Activated CD4-positive, alpha-beta memory T cell treated with anti-CD3 and anti-CD28 coated beads for 36 hours (primary cell): Measurements from ENCODE around the gene PUS1. TPM values are rescaled to one million over a fixed set of nuclear protein-coding genes. Genes with fewer than 3 reads are reported as not detected.
"Not testable (repeated sequence)": the region's sequence is repeated elsewhere in the genome, so short reads cannot be mapped to it uniquely, and the experiment has no call there.

Experiments
- CTCF ChIA-PET: fragments of 350-600 bp; sonication (Branson Sonifier 250); formaldehyde crosslinking; loops from one replicate; lab custom pipeline; 2021; ENCODE audit warnings: antibody characterized with exemption, inconsistent platforms; lab: Charles Lee
- POLR2A ChIA-PET: fragments of 350-600 bp; sonication (Branson Sonifier 250); formaldehyde crosslinking; loops from one replicate; lab custom pipeline; 2021; ENCODE audit warnings: antibody characterized with exemption; lab: Charles Lee
- DNase-seq: peaks from one replicate; pipeline ENCODE4 v3.0.0-alpha.2; 2020
- H3K27ac Mint-ChIP-seq: one replicate; pipeline ENCODE4 v1.8.0; 2021; ENCODE audit warnings: mixed read lengths
- H3K27me3 Mint-ChIP-seq: one replicate; pipeline ENCODE4 v1.8.0; 2021; ENCODE audit warnings: mixed read lengths
- H3K36me3 Mint-ChIP-seq: one replicate; pipeline ENCODE4 v1.8.0; 2021; ENCODE audit warnings: mixed read lengths
- H3K4me1 Mint-ChIP-seq: one replicate; pipeline ENCODE4 v1.8.0; 2021; ENCODE audit warnings: low read depth, mixed read lengths
- H3K4me3 Mint-ChIP-seq: one replicate; pipeline ENCODE4 v1.8.0; 2021; ENCODE audit warnings: mild to moderate bottlenecking, mixed read lengths
- H3K9me3 Mint-ChIP-seq: one replicate; pipeline ENCODE4 v1.8.0; 2021; ENCODE audit warnings: mixed read lengths
- intact Hi-C: fragments of 100-400 bp; cut with micrococcal nuclease; formaldehyde crosslinking; loops from one replicate; pipeline ENCODE4 v1.15.1; 2023
- total RNA-seq, 2 experiments: library from RNA; stranded (reverse); gene quantifications; one replicate each; pipeline ENCODE4 v1.2.3, GENCODE V29; 2021

PUS1 gene
- 10 to 100 TPM; 48.6 to 53.9 TPM for total RNA-seq

DNA sequence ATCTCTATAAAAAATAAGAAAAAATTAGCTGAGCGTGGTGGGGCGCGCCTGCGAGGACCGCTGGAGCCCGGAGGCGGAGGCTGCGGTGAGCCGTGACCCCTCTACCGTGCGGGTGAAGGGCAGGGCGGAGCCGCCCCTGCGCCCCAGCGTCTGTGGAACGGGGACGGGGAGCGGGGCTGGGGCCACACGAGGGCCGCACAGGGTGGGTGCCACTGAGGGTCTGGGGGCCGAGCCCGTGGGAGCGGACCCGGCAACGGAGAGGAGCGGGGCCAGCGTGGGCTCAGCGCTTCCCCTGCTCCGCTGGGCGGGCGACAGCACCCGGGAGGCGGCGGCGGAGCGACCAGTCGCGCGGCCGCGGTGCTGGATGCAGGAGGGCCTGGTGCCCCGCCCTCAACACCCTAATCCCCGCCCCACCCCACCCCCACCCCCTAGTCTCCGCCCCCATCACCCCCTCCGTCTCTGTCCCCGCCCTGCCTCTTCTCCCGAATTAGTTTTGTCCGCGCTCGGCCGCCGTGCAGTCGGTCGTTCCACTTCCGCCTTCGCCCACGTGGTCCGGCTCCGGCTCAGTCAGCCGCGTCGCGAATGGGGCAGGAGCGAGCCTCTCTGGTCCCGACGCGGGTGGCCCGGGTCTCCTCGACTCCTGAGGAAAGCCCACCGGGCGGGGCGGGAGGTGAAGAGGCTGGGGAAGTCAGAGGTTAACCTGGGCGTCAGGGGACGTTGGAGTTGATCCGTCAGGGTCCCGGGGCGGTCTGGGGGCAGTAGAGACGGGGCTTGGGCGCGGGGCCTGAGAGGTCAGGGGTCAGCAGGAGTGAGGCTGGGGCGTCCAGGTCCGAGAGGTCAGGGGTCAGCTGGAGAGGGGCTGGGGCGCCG, at the start of gene PUS1:
PUS1 (plus strand) TSS at position 566 of the 870 bp plus-strand sequence. CDS start 447 bp downstream, outside the sequence.
- Mint-ChIP-seq H3K27me3 (no peaks in the 10 kb centered on the region), H3K4me3 (peak within 1 kb of the TSS; percentile 97), H3K4me1 (peaks cover 24% of the 10 kb centered on the region), H3K27ac (peak within 1 kb of the TSS; percentile 88), H3K36me3 (peaks cover 26% of the 10 kb centered on the region), H3K9me3 (no peaks in the 10 kb centered on the region)
- ChIA-PET POLR2A (interaction anchor here (0.9 to 2.1 kb wide), 5 partner anchors 12 to 24 kb away, joined by 3 to 6 read pairs (median 4); partner anchors contain the start of gene EP400), CTCF (no interaction called here)
- intact Hi-C loops = loop anchor here (1.0 kb wide), 2 partner anchors 20 to 35 kb away; partner anchors contain the start of genes EP400 and ULK1
- peak; percentile 97 for DNase-seq

DNA sequence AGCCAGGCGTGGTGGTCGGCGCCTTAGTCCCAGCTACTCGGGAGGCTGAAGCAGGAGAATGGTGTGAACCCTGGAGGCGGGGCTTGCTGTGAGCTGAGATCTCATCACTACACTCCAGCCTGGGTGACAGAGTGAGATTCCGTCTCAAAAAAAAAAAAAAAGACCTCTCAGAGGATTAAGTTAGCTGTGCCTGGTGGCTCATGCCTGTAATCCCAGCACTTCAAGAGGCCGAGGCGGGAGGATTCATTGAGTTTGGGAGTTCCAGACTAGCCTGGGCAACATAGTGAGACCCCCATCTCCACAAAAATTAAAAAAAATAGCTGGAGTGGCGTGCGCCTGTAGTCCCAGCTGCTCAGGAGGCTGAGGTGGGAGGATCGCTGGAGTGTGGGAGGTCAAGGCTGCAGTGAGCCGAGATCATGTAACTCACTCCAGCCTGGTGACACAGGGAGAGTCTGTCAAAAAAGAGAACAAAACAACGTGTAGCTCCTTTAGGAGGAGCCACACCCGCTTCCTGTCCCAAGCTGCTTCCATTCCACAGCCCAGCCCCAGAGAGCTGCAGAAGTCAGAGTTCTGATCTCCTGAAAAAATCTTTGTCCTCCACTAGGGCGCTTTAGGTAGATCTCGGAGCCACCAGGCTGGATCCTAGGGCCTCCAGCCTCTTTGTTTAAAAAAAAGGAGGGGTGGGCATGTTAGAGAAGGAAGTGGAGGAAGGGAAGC, 46.1 kb upstream of the PUS1 start:
- Mint-ChIP-seq H3K27me3 (peaks cover 2% of the 10 kb centered on the region), H3K36me3 (no peaks in the 10 kb centered on the region), H3K4me1 (no peaks in the 10 kb centered on the region), H3K27ac (no peak overlapping the region), H3K9me3 (peaks cover 10% of the 10 kb centered on the region), H3K4me3 (no peak overlapping the region)
- ChIA-PET CTCF (interaction anchor here (0.6 kb wide), 1 partner anchor 194 kb away, joined by 3 read pairs; no protein-coding TSS in a partner anchor), POLR2A (no interaction called here)
- DNase-seq = no peak
- intact Hi-C loops = no loop called here

DNA sequence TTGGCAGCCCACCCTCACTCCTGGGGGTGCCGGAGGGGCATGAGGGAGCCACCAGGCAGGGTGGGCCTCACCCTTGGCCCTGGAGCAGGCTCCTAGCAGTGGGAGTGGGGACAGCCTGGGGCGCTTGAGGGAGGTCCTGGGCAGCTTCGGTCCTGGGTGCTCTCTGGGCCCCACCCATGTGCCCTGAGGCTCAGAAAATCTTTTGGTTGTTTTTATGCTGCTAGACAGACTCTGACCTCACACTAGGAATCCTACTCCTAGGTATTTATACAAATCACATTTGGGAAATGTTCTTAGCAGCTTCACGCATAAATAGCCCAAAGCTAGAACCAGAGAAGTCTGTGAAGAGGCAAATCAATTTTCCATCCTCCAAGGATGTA, 45.6 kb upstream of the PUS1 start:
- Mint-ChIP-seq H3K27me3 (peaks cover 2% of the 10 kb centered on the region), H3K4me1 (no peaks in the 10 kb centered on the region), H3K4me3 (no peak overlapping the region), H3K36me3 (no peaks in the 10 kb centered on the region), H3K9me3 (peaks cover 10% of the 10 kb centered on the region), H3K27ac (no peak overlapping the region)
- ChIA-PET POLR2A (no interaction called here), CTCF (no interaction called here)
- intact Hi-C loops = no loop called here
- DNase-seq = no peak

DNA sequence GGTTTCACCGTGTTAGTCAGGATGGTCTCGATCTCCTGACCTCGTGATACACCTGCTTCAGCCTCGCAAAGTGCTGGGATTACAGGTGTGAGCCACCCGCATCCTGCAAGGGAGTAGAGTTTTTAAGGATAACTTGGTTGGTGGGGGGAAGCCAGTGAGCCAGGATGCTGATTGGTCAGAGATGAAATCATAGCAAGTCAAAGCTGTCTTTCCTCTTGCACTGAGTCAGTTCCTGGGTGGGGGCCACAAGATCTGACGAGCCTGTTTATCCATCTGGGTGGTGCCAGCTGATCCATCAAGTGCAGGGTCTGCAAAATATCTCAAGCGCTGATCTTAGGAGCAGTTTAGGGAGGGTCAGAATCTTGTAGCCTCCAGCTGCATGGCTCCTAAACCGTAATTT, 44.0 kb upstream of the PUS1 start:
- CTCF ChIA-PET, H3K36me3 Mint-ChIP-seq, POLR2A ChIA-PET: not testable (repeated sequence)

DNA sequence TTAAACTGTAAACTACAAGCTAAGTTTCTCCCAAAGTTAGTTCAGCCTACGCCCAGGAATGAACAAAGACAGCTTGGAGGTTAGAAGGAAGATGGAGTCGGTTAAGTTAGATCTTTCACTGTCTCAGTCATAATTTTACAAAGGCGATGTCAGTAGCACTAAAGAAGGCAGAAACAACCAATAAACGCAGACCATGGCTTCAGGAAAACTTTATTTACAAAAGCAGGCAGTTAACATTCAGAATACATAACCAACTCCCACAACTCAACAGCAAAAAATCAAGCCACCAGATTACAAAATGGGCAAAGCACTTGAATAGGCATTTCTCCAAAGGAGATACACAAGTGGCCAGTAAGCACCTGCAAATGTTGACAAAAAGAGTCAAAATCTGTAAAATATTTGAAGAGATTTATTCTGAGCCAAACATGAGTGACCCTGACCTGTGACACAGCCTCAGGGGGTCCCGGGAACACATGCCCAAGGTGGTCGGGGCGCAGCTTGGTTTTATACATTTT, 43.5 kb upstream of the PUS1 start:
- intact Hi-C loops = no loop called here

More for the DNA sequence above, 44.0 kb upstream of the PUS1 start:
- DNase-seq, H3K9me3 Mint-ChIP-seq, intact Hi-C loops, H3K27me3 Mint-ChIP-seq, H3K4me3 Mint-ChIP-seq, H3K4me1 Mint-ChIP-seq, H3K27ac Mint-ChIP-seq: not testable (repeated sequence)

DNA sequence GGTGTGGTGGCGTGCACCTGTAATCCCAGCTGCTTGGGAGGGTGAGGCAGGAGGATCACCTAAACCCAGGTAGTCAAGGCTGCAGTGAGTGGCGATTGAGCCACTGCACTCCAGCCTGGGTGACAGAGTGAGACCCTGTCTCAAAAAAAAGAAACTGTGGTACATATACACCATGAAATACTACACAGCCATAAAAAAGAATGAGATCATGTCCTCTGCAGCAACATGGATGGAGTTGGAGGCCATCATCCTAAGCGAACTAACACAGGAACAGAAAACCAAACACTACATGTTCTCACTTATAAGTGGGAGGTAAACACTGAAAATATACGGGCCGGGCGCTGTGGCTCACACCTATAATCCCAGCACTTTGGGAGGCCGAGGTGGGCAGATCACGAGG, 37.4 kb upstream of the PUS1 start:
- H3K27ac Mint-ChIP-seq, DNase-seq, H3K36me3 Mint-ChIP-seq, H3K9me3 Mint-ChIP-seq, H3K4me1 Mint-ChIP-seq, H3K4me3 Mint-ChIP-seq, POLR2A ChIA-PET, H3K27me3 Mint-ChIP-seq, CTCF ChIA-PET: not testable (repeated sequence)
- intact Hi-C loops = loop anchor here (10.0 kb wide), 1 partner anchor 1017 kb away; the partner anchor contains the start of gene RAN

More for the DNA sequence above, 43.5 kb upstream of the PUS1 start:
- no peak for DNase-seq
- peaks cover 2% of the 10 kb centered on the region for H3K27me3 Mint-ChIP-seq
- ChIA-PET CTCF (no interaction called here), POLR2A (no interaction called here)
- no peak overlapping the region for H3K4me3 Mint-ChIP-seq
- no peaks in the 10 kb centered on the region for H3K4me1 Mint-ChIP-seq
- H3K27ac Mint-ChIP-seq = no peak overlapping the region
- peaks cover 10% of the 10 kb centered on the region for H3K9me3 Mint-ChIP-seq
- H3K36me3 Mint-ChIP-seq = no peaks in the 10 kb centered on the region

DNA sequence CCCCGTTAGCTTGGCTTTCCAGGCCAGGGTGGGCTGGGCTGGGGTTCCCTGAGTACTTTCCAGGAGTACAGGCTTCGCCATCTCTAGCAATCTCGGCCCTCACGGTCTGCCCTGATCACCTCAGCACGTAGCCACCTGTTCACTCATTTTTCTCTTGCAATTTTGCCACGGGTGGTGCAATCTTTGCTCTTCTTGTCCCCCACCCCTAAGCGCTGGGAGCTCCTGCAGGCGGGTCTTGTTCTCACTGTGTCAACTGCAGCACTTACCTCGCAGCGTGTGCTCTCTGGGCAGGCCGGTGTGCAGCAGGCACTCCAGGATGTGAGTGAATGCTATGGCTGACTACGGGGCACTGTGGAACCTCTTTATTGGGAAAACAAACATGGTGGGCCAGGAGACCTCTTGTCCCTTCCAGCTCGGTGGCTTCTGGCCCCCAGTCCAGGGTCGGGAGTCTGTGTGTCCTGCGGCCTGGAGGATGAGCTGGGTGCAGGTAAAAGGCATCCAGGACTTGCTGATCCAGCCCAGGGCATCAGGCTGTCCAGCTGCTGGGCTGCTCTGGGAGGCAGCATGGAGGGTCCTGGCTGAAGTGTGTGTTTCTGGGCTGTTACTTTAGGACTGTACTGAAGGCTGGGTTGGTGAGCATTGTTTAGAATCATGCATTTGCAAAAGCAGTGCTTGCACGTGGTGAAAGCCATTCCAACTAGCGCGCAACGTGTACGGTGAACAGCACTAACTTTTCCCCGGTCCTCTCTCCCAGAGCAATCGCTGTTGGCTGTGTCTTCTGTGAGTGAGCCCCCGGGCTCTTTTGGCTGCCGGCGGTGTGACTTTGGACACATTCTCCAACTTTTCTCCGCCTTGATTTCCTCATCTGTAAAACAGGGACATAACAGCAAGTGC, 36.1 kb upstream of the PUS1 start:
- Mint-ChIP-seq H3K27me3 (no peaks in the 10 kb centered on the region), H3K4me3 (no peak overlapping the region), H3K36me3 (no peaks in the 10 kb centered on the region), H3K9me3 (no peaks in the 10 kb centered on the region), H3K27ac (no peak overlapping the region), H3K4me1 (peaks cover 12% of the 10 kb centered on the region)
- intact Hi-C loops = loop anchor here (10.0 kb wide), 1 partner anchor 1018 kb away; the partner anchor contains the start of gene RAN
- POLR2A ChIA-PET = interaction anchor here (0.5 kb wide), 1 partner anchor 164 kb away, joined by 3 read pairs; no protein-coding TSS in a partner anchor
- DNase-seq = no peak
- CTCF ChIA-PET = no interaction called here

DNA sequence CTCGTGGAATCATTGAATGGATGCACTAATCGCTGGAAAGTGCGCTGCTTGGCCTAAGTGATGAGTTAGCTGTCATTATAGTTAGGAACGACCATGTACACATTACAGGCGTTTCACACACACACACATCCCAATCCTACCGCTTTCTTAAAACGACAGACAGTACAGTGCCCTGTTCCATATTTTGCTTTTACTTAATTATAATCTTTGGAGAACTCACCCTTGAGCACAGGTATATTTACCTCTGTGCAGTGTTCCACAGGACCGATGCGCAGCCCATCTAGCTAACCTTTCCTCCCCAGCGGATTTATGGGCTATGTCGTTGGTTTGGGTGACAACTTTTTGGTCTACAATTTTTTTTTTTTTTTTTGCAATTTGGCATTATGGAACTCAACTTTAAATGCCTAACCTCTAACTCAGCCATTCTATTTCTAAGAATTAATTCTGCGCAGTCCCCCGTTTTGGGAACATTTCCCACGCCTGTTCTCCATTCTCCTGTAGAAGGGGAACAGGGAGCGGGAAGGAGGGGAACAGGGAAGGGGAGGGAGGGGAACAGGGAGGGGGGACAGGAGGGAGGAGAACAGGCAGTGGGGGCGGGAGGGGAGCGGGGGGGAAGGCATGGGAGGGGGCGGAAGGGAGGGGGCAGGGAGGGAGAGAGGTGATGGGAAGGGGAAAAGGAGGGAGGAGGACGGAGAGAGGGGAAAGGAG, 35.3 kb upstream of the PUS1 start:
- peak overlapping the region; percentile 71 for H3K4me3 Mint-ChIP-seq
- CTCF ChIA-PET = no interaction called here
- POLR2A ChIA-PET = no interaction called here
- intact Hi-C loops = loop anchor here (1.0 to 10.0 kb wide), 2 partner anchors 36 to 1019 kb away; partner anchors contain the start of genes PUS1 and RAN
- no peaks in the 10 kb centered on the region for H3K9me3 Mint-ChIP-seq
- H3K27me3 Mint-ChIP-seq = no peaks in the 10 kb centered on the region
- peaks cover 12% of the 10 kb centered on the region for H3K4me1 Mint-ChIP-seq
- no peaks in the 10 kb centered on the region for H3K36me3 Mint-ChIP-seq
- H3K27ac Mint-ChIP-seq = no peak overlapping the region
- no peak for DNase-seq

DNA sequence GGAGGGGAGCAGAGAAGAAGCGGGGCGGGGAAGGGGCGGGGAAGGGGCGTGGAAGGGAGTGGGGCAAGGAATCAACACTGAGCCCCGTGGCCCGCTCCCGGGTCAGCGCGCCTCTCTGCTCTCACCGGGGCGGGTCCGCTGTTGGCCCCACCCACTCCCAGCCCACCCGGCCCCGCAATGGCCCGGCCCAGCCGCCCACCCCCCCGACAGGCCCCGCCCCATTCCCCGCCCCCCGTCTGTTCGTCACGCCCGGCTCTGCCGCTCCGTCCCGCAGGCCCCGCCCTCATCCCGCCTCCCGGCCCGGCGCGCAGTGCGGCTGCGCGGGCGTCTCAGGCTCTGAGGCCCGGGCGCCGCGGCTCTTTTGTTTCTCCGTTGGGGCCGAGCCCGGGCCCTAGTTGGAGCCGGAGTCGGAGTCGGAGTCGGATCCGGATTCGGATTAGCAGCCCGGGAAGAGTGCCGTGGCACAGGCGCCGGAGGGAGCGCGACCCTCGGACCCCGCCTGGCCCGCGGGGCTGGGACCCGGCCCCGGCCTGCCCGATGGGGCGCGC, 34.7 kb upstream of the PUS1 start, which contains the start of gene ULK1:
ULK1 (plus strand) TSS at position 310 of the 548 bp plus-strand sequence. CDS start 380 bp downstream, outside the sequence.
- H3K27me3 Mint-ChIP-seq = no peaks in the 10 kb centered on the region
- H3K9me3 Mint-ChIP-seq = no peaks in the 10 kb centered on the region
- peak; percentile 94 for DNase-seq
- H3K36me3 Mint-ChIP-seq = no peaks in the 10 kb centered on the region
- ChIA-PET CTCF (no interaction called here), POLR2A (no interaction called here)
- intact Hi-C loops = loop anchor here (1.0 to 10.0 kb wide), 2 partner anchors 35 to 1020 kb away; partner anchors contain the start of genes PUS1 and RAN
- peaks cover 12% of the 10 kb centered on the region for H3K4me1 Mint-ChIP-seq
- H3K4me3 Mint-ChIP-seq = peak within 1 kb of the TSS; percentile 79
- peak within 1 kb of the TSS; percentile 54 for H3K27ac Mint-ChIP-seq

DNA sequence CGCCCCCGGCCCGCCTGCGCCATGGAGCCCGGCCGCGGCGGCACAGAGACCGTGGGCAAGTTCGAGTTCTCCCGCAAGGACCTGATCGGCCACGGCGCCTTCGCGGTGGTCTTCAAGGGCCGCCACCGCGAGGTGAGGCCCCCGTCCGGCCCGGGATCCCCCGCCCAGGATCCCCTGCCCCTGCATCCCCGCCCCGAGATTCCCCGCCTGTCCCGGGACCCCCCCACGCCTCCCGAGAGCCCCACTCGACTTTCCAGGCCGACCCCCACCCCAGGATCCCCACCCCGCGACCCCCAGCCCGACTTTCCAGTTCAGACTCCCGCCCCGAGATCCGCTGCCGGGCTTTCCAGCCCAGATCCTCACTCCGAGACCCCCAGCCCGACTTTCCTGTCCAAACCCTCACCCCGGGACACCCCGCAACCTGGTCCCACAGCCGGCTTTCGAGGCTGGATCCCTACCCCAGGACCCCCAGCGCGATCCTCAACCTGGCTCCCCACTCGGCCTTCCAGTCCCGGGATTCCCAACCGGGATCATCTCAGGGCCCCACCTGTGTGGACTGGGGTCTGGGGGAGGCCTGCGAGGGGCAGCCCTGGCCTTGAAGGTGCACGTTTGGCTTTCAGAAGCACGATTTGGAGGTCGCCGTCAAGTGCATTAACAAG, 34.0 kb upstream of the PUS1 start:
- H3K4me3 Mint-ChIP-seq = peak overlapping the region; percentile 79
- H3K27ac Mint-ChIP-seq = peak overlapping the region; percentile 54
- POLR2A ChIA-PET = interaction anchor here (0.6 kb wide), 1 partner anchor 18 kb away, joined by 4 read pairs; no protein-coding TSS in a partner anchor
- CTCF ChIA-PET = no interaction called here
- no peaks in the 10 kb centered on the region for H3K36me3 Mint-ChIP-seq
- H3K4me1 Mint-ChIP-seq = peaks cover 13% of the 10 kb centered on the region
- DNase-seq = no peak
- intact Hi-C loops = loop anchor here (1.0 to 10.0 kb wide), 2 partner anchors 34 to 1020 kb away; partner anchors contain the start of genes PUS1 and RAN
- H3K27me3 Mint-ChIP-seq = no peaks in the 10 kb centered on the region
- no peaks in the 10 kb centered on the region for H3K9me3 Mint-ChIP-seq
